ENCODE measurements around the gene GNAI3. TPM values are rescaled to one million over a fixed set of nuclear protein-coding genes. Genes with fewer than 3 reads are reported as not detected.

The GNAI3 gene
- polyA plus RNA-seq, 1 donor (not counting 4 experiments of a cell fraction or from before 2014, with no cell fraction given) = 14.1 TPM

- no peaks in the 10 kb centered on the region for H4K20me1 ChIP-seq (ENCODE audit: control insufficient read depth, extremely low read depth, insufficient read depth, low read length)
- H3K27me3 ChIP-seq (ENCODE audit: control insufficient read depth, extremely low read depth, insufficient read depth, low read length) = no peaks in the 10 kb centered on the region
- FAIRE-seq (no peak), DNase-seq (ENCODE audit: low read depth, low spot score) (no peak)
- H3K4me3 ChIP-seq (ENCODE audit: control insufficient read depth in 2 of 3, extremely low read depth in 1 of 3, insufficient read depth in 2 of 3, low read depth in 1 of 3, low read length in 3 of 3) = no peak overlapping the region
- no peaks in the 10 kb centered on the region for H3K9me1 ChIP-seq (ENCODE audit: control insufficient read depth, extremely low read depth, insufficient read depth, low read length)
- no peak overlapping the region for H2AFZ ChIP-seq (ENCODE audit: control insufficient read depth, low read length)
- no peaks in the 10 kb centered on the region for H3K79me2 ChIP-seq (ENCODE audit: control insufficient read depth, insufficient read depth, low read length)
- no peak for TF ChIP-seq EZH2 (IDR thresholded peaks at IDR 0.05; ENCODE audit: low read length)
- TF ChIP-seq, protein P1, sequence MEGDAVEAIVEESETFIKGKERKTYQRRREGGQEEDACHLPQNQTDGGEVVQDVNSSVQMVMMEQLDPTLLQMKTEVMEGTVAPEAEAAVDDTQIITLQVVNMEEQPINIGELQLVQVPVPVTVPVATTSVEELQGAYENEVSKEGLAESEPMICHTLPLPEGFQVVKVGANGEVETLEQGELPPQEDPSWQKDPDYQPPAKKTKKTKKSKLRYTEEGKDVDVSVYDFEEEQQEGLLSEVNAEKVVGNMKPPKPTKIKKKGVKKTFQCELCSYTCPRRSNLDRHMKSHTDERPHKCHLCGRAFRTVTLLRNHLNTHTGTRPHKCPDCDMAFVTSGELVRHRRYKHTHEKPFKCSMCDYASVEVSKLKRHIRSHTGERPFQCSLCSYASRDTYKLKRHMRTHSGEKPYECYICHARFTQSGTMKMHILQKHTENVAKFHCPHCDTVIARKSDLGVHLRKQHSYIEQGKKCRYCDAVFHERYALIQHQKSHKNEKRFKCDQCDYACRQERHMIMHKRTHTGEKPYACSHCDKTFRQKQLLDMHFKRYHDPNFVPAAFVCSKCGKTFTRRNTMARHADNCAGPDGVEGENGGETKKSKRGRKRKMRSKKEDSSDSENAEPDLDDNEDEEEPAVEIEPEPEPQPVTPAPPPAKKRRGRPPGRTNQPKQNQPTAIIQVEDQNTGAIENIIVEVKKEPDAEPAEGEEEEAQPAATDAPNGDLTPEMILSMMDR (optimal IDR thresholded peaks at IDR 0.05 in 1 of 3, IDR thresholded peaks at IDR 0.05 in 1 of 3, conservative IDR thresholded peaks at IDR 0.05 in 1 of 3; ENCODE audit: extremely low read depth in 1 of 3, insufficient read depth in 2 of 3, low read length in 3 of 3) = no peak
- H3K9ac ChIP-seq (ENCODE audit: control insufficient read depth, extremely low read depth, insufficient read depth, low read length) = no peak overlapping the region
- H3K36me3 ChIP-seq (ENCODE audit: control insufficient read depth in 2 of 2, extremely low read depth in 1 of 2, insufficient read depth in 2 of 2, low read length in 2 of 2) = peaks cover 3 to 13% of the 10 kb centered on the region in 2 experiments
- H3K27ac ChIP-seq (ENCODE audit: control insufficient read depth, insufficient read depth, low read length) = no peak overlapping the region
- dilution Hi-C loops (cut with MboI; ENCODE audit: extremely low pct_ligation_motif_present, low sequenced_read_pairs) = no loop called here
- H3K4me2 ChIP-seq (ENCODE audit: control insufficient read depth, extremely low read depth, insufficient read depth, low read depth, low read length) = no peak overlapping the region
- H3K9me3 ChIP-seq (ENCODE audit: control insufficient read depth, low read depth, low read length) = no peaks in the 10 kb centered on the region
- no peaks in the 10 kb centered on the region for H3K4me1 ChIP-seq (ENCODE audit: control insufficient read depth, extremely low read depth, insufficient read depth, low read length)
Measured at GRCh38 chr1:109634292-109634691, 85.9 kb downstream of the GNAI3 start.

- H3K79me2 ChIP-seq (ENCODE audit: control insufficient read depth, insufficient read depth, low read length) = no peaks in the 10 kb centered on the region
- H3K9me3 ChIP-seq (ENCODE audit: control insufficient read depth, low read depth, low read length) = no peaks in the 10 kb centered on the region
- TF ChIP-seq, protein P1 (optimal IDR thresholded peaks at IDR 0.05 in 1 of 3, IDR thresholded peaks at IDR 0.05 in 1 of 3, conservative IDR thresholded peaks at IDR 0.05 in 1 of 3; ENCODE audit: extremely low read depth in 1 of 3, insufficient read depth in 2 of 3, low read length in 3 of 3) = no peak
- TF ChIP-seq EZH2 (IDR thresholded peaks at IDR 0.05; ENCODE audit: low read length) = no peak
- no peak overlapping the region for H3K4me3 ChIP-seq (ENCODE audit: control insufficient read depth in 2 of 3, extremely low read depth in 1 of 3, insufficient read depth in 2 of 3, low read depth in 1 of 3, low read length in 3 of 3)
- no peaks in the 10 kb centered on the region for H4K20me1 ChIP-seq (ENCODE audit: control insufficient read depth, extremely low read depth, insufficient read depth, low read length)
- no peak overlapping the region for H3K27ac ChIP-seq (ENCODE audit: control insufficient read depth, insufficient read depth, low read length)
- no peak overlapping the region for H3K4me2 ChIP-seq (ENCODE audit: control insufficient read depth, extremely low read depth, insufficient read depth, low read depth, low read length)
- no peaks in the 10 kb centered on the region for H3K9me1 ChIP-seq (ENCODE audit: control insufficient read depth, extremely low read depth, insufficient read depth, low read length)
- FAIRE-seq (no peak), DNase-seq (ENCODE audit: low read depth, low spot score) (no peak)
- peaks cover 0 to 13% of the 10 kb centered on the region in 2 experiments for H3K36me3 ChIP-seq (ENCODE audit: control insufficient read depth in 2 of 2, extremely low read depth in 1 of 2, insufficient read depth in 2 of 2, low read length in 2 of 2)
- no peaks in the 10 kb centered on the region for H3K27me3 ChIP-seq (ENCODE audit: control insufficient read depth, extremely low read depth, insufficient read depth, low read length)
- no peak overlapping the region for H2AFZ ChIP-seq (ENCODE audit: control insufficient read depth, low read length)
- no peaks in the 10 kb centered on the region for H3K4me1 ChIP-seq (ENCODE audit: control insufficient read depth, extremely low read depth, insufficient read depth, low read length)
- H3K9ac ChIP-seq (ENCODE audit: control insufficient read depth, extremely low read depth, insufficient read depth, low read length) = no peak overlapping the region
- dilution Hi-C loops (cut with MboI; ENCODE audit: extremely low pct_ligation_motif_present, low sequenced_read_pairs) = no loop called here
Measured at GRCh38 chr1:109634771-109635750, 86.6 kb downstream of the GNAI3 start.
